Measurements from ENCODE around the gene CKAP5.
"Not testable (repeated sequence)": the region's sequence is repeated elsewhere in the genome, so short reads cannot be mapped to it uniquely, and the experiment has no call there.

The CKAP5 gene

DNA sequence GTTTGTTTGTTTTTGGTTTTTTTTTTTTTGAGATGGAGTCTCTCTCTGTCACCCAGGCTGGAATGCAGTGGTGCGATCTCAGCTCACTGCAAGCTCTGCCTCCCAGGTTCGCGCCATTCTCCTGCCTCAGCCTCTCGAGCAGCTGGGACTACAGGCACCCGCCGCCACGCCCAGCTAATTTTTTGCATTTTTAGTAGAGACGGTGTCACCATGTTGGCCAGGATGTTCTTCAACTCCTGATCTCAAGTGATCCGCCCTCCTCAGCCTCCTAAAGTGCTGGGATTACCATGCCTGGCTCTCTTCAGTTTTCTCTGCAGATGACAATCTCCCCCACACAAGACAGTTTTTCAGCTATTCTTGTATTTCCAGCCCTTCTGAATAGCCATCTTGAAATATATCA, 136.7 kb downstream of the CKAP5 start:
- POLR2A ChIA-PET; H3K4me1 ChIP-seq (ENCODE audit: control insufficient read depth, insufficient read depth, low read length); H3K27ac ChIP-seq (ENCODE audit: extremely low read depth, low read depth, low read length); H3K9me3 ChIP-seq (ENCODE audit: control insufficient read depth, insufficient read depth, low read depth, low read length); H3K4me3 ChIP-seq (ENCODE audit: low read depth, low read length); CTCF ChIA-PET: not testable (repeated sequence)
- H3K36me3 ChIP-seq (ENCODE audit: control insufficient read depth in 2 of 2, insufficient read depth in 1 of 2, low read length in 2 of 2) = peaks cover 0 to 34% of the 10 kb centered on the region in 2 experiments; a peak in 1 of 3 replicates

- no peak for TF ChIP-seq ZNF623 (tag by site-specific recombination; IDR thresholded peaks at IDR 0.05)
- peak; percentile 18; the same call in 1 of the 2 replicates for TF ChIP-seq EGR2 (tag by site-specific recombination; IDR thresholded peaks at IDR 0.05; ENCODE audit: low read depth)
- ChIA-PET POLR2A (interaction anchor here (0.7 kb wide), 1 partner anchor 24 kb away, joined by 5 read pairs; no protein-coding TSS in a partner anchor), CTCF (interaction anchor here (0.7 to 0.9 kb wide), 2 partner anchors 76 to 446 kb away, joined by 3 to 5 read pairs; no protein-coding TSS in a partner anchor)
- Histone ChIP-seq H3K27ac (ENCODE audit: extremely low read depth, low read depth, low read length) (no peak overlapping the region), H3K9me3 (ENCODE audit: control insufficient read depth, insufficient read depth, low read depth, low read length) (no peaks in the 10 kb centered on the region), H3K4me3 (ENCODE audit: low read depth, low read length) (no peak overlapping the region), H3K36me3 (ENCODE audit: control insufficient read depth in 2 of 2, insufficient read depth in 1 of 2, low read length in 2 of 2) (peaks cover 4 to 58% of the 10 kb centered on the region in 2 experiments; a peak in 2 of 3 replicates), H3K4me1 (ENCODE audit: control insufficient read depth, insufficient read depth, low read length) (no peaks in the 10 kb centered on the region)
Measured at GRCh38 chr11:46706886-46707285, 139.2 kb downstream of the CKAP5 start.

DNA sequence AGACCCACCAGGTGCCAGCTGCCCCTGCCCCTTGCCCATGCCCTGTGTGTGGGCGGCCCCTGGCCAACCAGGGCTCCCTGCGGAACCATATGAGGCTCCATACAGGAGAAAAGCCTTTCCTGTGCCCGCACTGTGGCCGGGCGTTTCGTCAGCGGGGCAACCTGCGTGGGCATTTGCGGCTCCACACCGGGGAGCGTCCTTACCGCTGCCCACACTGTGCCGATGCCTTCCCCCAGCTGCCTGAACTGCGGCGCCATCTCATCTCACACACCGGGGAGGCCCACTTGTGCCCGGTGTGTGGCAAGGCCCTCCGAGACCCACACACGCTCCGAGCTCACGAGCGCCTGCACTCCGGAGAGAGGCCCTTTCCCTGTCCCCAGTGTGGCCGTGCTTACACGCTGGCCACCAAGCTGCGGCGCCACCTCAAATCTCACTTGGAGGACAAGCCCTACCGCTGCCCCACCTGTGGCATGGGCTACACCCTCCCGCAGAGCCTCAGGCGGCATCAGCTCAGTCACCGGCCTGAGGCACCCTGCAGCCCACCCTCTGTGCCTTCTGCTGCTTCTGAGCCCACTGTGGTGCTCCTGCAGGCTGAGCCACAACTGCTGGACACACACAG, 140.9 kb downstream of the CKAP5 start:
- ChIA-PET POLR2A (no interaction called here), CTCF (interaction anchor here (0.8 kb wide), 1 partner anchor 216 kb away, joined by 3 read pairs; no protein-coding TSS in a partner anchor)
- Histone ChIP-seq H3K4me3 (ENCODE audit: low read depth, low read length) (no peak overlapping the region), H3K27ac (ENCODE audit: extremely low read depth, low read depth, low read length) (no peak overlapping the region), H3K36me3 (ENCODE audit: control insufficient read depth in 2 of 2, insufficient read depth in 1 of 2, low read length in 2 of 2) (peaks cover 4 to 58% of the 10 kb centered on the region in 2 experiments; a peak in 2 of 3 replicates), H3K4me1 (ENCODE audit: control insufficient read depth, insufficient read depth, low read length) (no peaks in the 10 kb centered on the region), H3K9me3 (ENCODE audit: control insufficient read depth, insufficient read depth, low read depth, low read length) (no peaks in the 10 kb centered on the region)
- TF ChIP-seq ZNF585B (tag by site-specific recombination; IDR thresholded peaks at IDR 0.05) = no peak
- TF ChIP-seq ZNF184 (tag by site-specific recombination; IDR thresholded peaks at IDR 0.05) = no peak
- TF ChIP-seq AEBP2 (tag by site-specific recombination; IDR thresholded peaks at IDR 0.05; ENCODE audit: borderline replicate concordance) = no peak
- no peak for TF ChIP-seq ZIC2 (tag by site-specific recombination; IDR thresholded peaks at IDR 0.05)
- TF ChIP-seq TRIM28 (IDR thresholded peaks at IDR 0.05; ENCODE audit: borderline replicate concordance, low read length) = no peak
- no peak for TF ChIP-seq ZNF654 (tag by site-specific recombination; IDR thresholded peaks at IDR 0.05; ENCODE audit: low read depth)
- no peak for TF ChIP-seq ZNF433 (tag by site-specific recombination; IDR thresholded peaks at IDR 0.05; ENCODE audit: low read depth)
- TF ChIP-seq ZNF239 (tag by site-specific recombination; IDR thresholded peaks at IDR 0.05) = no peak
- no peak for TF ChIP-seq ZNF114 (tag by site-specific recombination; IDR thresholded peaks at IDR 0.05)
- no peak for TF ChIP-seq MZF1 (tag by site-specific recombination; IDR thresholded peaks at IDR 0.05; ENCODE audit: borderline replicate concordance)
- TF ChIP-seq ZNF529 (tag by site-specific recombination; IDR thresholded peaks at IDR 0.05; ENCODE audit: insufficient replicate concordance) = no peak
- no peak for TF ChIP-seq ZNF155 (tag by site-specific recombination; IDR thresholded peaks at IDR 0.05)
- TF ChIP-seq, protein P1, sequence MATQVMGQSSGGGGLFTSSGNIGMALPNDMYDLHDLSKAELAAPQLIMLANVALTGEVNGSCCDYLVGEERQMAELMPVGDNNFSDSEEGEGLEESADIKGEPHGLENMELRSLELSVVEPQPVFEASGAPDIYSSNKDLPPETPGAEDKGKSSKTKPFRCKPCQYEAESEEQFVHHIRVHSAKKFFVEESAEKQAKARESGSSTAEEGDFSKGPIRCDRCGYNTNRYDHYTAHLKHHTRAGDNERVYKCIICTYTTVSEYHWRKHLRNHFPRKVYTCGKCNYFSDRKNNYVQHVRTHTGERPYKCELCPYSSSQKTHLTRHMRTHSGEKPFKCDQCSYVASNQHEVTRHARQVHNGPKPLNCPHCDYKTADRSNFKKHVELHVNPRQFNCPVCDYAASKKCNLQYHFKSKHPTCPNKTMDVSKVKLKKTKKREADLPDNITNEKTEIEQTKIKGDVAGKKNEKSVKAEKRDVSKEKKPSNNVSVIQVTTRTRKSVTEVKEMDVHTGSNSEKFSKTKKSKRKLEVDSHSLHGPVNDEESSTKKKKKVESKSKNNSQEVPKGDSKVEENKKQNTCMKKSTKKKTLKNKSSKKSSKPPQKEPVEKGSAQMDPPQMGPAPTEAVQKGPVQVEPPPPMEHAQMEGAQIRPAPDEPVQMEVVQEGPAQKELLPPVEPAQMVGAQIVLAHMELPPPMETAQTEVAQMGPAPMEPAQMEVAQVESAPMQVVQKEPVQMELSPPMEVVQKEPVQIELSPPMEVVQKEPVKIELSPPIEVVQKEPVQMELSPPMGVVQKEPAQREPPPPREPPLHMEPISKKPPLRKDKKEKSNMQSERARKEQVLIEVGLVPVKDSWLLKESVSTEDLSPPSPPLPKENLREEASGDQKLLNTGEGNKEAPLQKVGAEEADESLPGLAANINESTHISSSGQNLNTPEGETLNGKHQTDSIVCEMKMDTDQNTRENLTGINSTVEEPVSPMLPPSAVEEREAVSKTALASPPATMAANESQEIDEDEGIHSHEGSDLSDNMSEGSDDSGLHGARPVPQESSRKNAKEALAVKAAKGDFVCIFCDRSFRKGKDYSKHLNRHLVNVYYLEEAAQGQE (tag by site-specific recombination; IDR thresholded peaks at IDR 0.05) = no peak
- TF ChIP-seq ZNF140 (tag by site-specific recombination; IDR thresholded peaks at IDR 0.05) = no peak
- no peak for TF ChIP-seq ZBTB1 (tag by site-specific recombination; IDR thresholded peaks at IDR 0.05)
- no peak for TF ChIP-seq ZNF621 (tag by site-specific recombination; IDR thresholded peaks at IDR 0.05)

All from HEK293 (cell line).